Kidney epithelial cell (primary cell): ENCODE data around the gene STX11. TPM values are rescaled to one million over a fixed set of nuclear protein-coding genes. Genes with fewer than 3 reads are reported as not detected.
A peak's percentile ranks its signal among the peaks of the same experiment; 100 is the strongest.

Source experiments
- DNase-seq: peaks from one replicate; pipeline ENCODE4 v3.0.0-alpha.2; 2010; ENCODE audit warnings: low read depth
- H3K27me3 ChIP-seq: 2 replicates; pipeline ENCODE4 v1.6.0; 2011; ENCODE audit warnings: low read length; ENCODE audit not compliant: control insufficient read depth, insufficient read depth
- H3K36me3 ChIP-seq: 2 replicates; pipeline ENCODE4 v1.5.1; 2011; ENCODE audit warnings: low read length; ENCODE audit not compliant: control insufficient read depth, insufficient read depth
- H3K4me3 ChIP-seq: 2 replicates; pipeline ENCODE4 v1.5.1; 2011; ENCODE audit warnings: low read depth, mild to moderate bottlenecking, control low read depth, low read length
- CTCF ChIP-seq: IDR thresholded peaks from 2 replicates; pipeline ENCODE4 v1.5.1; 2011; ENCODE audit warnings: mild to moderate bottlenecking, moderate library complexity, low read length, control low read depth, inconsistent platforms; ENCODE audit not compliant: insufficient read depth, poor library complexity, severe bottlenecking
- total RNA-seq: library from RNA; depleted of rRNA; stranded (reverse); fragments of >200 nt; gene quantifications from 2 replicates; pipeline ENCODE4 v1.2.3, GENCODE V29; 2015

The STX11 gene
- total RNA-seq, 1 donor from 2014 or later: 4.1 TPM

GRCh38 chr6:144150710-144151657 is 667 bp downstream of the STX11 start:
- peak overlapping the region; percentile 67 for H3K4me3 ChIP-seq
- H3K36me3 ChIP-seq: no peaks in the 10 kb centered on the region
- peak; percentile 20 for TF ChIP-seq CTCF
- no peak for DNase-seq
- H3K27me3 ChIP-seq: peaks cover 7% of the 10 kb centered on the region

GRCh38 chr6:144152334-144152900 is 2.1 kb downstream of the STX11 start:
- TF ChIP-seq CTCF: no peak
- DNase-seq: no peak
- no peaks in the 10 kb centered on the region for H3K36me3 ChIP-seq
- H3K27me3 ChIP-seq: peaks cover 7% of the 10 kb centered on the region
- H3K4me3 ChIP-seq: no peak overlapping the region

- Histone ChIP-seq H3K36me3 (no peaks in the 10 kb centered on the region), H3K27me3 (peaks cover 7% of the 10 kb centered on the region), H3K4me3 (no peak overlapping the region)
- DNase-seq: no peak
- no peak for TF ChIP-seq CTCF
These were observed 2.9 kb downstream of the STX11 start for GRCh38 chr6:144153260-144153659.

DNA sequence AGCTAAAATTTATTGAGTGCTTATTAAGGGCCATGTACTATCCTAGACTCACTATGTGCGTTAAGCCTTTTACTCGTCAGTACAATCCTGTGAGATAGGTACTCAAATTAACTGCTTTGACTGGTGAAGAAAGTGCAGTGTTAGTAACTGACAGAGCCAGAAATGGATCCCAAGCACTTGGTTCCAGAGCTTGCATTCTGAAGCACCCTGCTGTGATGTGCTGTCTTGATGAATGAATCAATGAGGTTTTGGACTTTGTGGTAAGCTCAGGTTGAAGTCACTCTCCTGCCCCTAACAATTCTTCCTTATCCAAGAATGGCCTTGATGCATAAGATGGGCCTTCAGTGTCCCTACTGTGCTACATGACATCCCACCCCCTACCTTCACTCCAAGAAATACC is 3.7 kb downstream of the STX11 start:
- DNase-seq: no peak
- Histone ChIP-seq H3K27me3 (peaks cover 7% of the 10 kb centered on the region), H3K36me3 (no peaks in the 10 kb centered on the region), H3K4me3 (no peak overlapping the region)
- no peak for TF ChIP-seq CTCF

GRCh38 chr6:144155529-144155928 is 5.2 kb downstream of the STX11 start:
- DNase-seq: no peak
- Histone ChIP-seq H3K27me3 (no peaks in the 10 kb centered on the region), H3K36me3 (no peaks in the 10 kb centered on the region), H3K4me3 (no peak overlapping the region)
- TF ChIP-seq CTCF: no peak
